Transverse colon (tissue), 4 donors: ENCODE measurements around the gene RAB17.

Source experiments
- CTCF ChIP-seq, 5 experiments: fragments of 200-600 bp in 3 of 5; fragments of 450-650 bp in 2 of 5; sonication (generic) in 3 of 5; IDR thresholded peaks; 1 replicate in 2 of 5; 2 replicates in 3 of 5; pipeline ENCODE4 v1.5.1; 2016 to 2017; ENCODE audit warnings: antibody characterized with exemption in 5 of 5, inconsistent platforms in 3 of 5, mild to moderate bottlenecking in 2 of 5, moderate library complexity in 1 of 5
- EP300 ChIP-seq: sonication (generic); formaldehyde crosslinking; IDR thresholded peaks from one replicate; pipeline ENCODE4 v1.6.1; 2017; ENCODE audit warnings: antibody characterized with exemption, low read depth
- POLR2A ChIP-seq: fragments of 450-650 bp; IDR thresholded peaks from one replicate; pipeline ENCODE4 v1.6.1; 2016; ENCODE audit warnings: antibody characterized with exemption, mild to moderate bottlenecking, moderate library complexity
- POLR2AphosphoS5 ChIP-seq, 3 donors: sonication (generic); formaldehyde crosslinking; IDR thresholded peaks; one replicate each; pipeline ENCODE4 v1.6.1; 2016; ENCODE audit warnings: antibody characterized with exemption in 3 of 3

GRCh38 chr2:237535385-237536082 lies 55.0 kb downstream of the RAB17 start:
- no peak for TF ChIP-seq CTCF (IDR thresholded peaks at IDR 0.05)
- no peak for TF ChIP-seq POLR2A
- TF ChIP-seq POLR2AphosphoS5 (IDR thresholded peaks at IDR 0.05) = no peak
- no peak for TF ChIP-seq EP300
